ENCODE results near the gene DPP10.

DPP10 gene

DNA sequence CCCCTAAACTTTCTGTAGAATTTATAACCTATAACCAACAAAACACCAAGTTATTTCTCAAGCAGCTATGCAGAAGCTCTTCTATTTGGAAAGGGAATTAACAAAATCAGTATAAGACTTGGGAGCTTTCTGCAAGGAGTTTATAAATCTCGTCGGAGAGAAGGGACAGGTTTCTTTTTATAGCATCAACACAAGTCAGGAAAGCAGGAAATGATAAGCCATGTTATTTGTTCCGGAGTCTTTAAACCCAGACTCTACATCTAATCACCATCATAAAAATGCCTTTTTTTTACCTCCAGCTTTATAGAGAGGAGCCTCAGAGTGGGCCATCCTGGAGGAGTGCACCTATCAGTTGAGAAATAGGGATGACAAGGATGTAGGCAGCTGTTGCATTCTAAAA, 137.1 kb downstream of the DPP10 start:
- TF ChIP-seq, protein P1, sequence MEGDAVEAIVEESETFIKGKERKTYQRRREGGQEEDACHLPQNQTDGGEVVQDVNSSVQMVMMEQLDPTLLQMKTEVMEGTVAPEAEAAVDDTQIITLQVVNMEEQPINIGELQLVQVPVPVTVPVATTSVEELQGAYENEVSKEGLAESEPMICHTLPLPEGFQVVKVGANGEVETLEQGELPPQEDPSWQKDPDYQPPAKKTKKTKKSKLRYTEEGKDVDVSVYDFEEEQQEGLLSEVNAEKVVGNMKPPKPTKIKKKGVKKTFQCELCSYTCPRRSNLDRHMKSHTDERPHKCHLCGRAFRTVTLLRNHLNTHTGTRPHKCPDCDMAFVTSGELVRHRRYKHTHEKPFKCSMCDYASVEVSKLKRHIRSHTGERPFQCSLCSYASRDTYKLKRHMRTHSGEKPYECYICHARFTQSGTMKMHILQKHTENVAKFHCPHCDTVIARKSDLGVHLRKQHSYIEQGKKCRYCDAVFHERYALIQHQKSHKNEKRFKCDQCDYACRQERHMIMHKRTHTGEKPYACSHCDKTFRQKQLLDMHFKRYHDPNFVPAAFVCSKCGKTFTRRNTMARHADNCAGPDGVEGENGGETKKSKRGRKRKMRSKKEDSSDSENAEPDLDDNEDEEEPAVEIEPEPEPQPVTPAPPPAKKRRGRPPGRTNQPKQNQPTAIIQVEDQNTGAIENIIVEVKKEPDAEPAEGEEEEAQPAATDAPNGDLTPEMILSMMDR (conservative IDR thresholded peaks at IDR 0.05; ENCODE audit: low read length), result no peak
- no peak for DNase-seq (ENCODE audit: low read depth)
- H3K4me3 ChIP-seq (ENCODE audit: low read length), result no peak overlapping the region

DNA sequence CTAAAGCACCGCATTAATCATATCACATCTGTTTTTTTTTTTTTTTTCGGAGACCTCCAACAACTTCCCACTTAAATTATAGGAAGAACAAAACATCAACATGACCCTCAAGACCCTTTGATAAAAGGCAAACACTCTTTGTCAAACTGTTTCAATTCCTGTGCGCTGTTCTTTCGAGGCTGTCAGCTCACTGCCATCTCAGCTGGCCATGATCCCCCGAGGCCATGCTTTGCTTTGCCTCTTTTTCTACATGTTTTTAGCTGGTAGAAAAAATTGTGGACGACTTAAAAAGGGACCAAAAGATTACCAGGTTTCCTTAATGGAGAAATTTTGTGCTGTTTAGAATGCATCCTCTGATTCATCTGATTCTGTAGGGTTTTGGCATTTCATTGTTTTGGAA, 138.2 kb downstream of the DPP10 start:
- H3K4me3 ChIP-seq (ENCODE audit: low read length), result no peak overlapping the region
- no peak for DNase-seq (ENCODE audit: low read depth)
- TF ChIP-seq, protein P1 (conservative IDR thresholded peaks at IDR 0.05; ENCODE audit: low read length), result no peak

DNA sequence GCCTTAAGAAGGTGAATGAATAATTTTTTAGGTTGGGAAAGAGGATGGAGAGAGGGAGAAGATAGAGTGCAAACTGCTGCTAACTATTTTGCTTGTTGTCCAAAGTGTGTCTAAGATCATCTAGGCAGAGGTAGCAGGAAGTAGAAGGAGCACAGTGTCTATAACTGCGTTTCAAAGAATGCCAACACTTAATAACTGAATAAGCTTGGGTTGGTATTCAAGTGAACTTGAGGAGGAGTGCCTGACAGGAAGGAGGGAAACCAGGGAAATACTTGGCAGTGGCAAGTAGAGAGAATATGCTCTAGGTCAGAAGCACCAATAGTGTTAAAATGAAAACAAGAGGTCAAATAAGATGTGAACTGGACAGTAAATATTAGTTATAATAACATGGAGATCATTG, 155.9 kb downstream of the DPP10 start:
- no peak for DNase-seq (ENCODE audit: low read depth)

DNA sequence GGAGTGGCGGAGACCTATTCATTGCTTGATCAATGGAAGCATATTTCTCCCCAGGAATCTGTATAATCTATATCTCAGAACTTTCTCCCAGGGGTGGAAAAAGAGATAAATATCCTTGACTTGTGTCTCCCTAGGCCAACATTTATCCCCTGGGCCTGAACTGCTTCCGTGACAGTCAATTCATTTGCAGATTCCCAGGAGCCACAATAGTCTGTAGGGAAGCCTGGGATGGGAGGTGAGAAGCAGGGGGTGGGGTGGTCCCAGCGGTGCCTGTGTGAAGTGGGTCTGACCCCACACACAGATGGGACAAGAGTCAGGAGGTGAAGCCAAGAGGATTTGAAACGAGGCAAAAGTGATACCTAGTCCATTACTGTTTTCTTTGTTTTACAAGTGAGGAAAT, 166.8 kb downstream of the DPP10 start:
- DNase-seq (ENCODE audit: low read depth), result no peak
- no peak overlapping the region for H3K4me3 ChIP-seq (ENCODE audit: low read length)
- TF ChIP-seq, protein P1 (conservative IDR thresholded peaks at IDR 0.05; ENCODE audit: low read length), result no peak

More for the DNA sequence above, 155.9 kb downstream of the DPP10 start:
- no peak overlapping the region for H3K4me3 ChIP-seq (ENCODE audit: low read length)
- TF ChIP-seq, protein P1 (conservative IDR thresholded peaks at IDR 0.05; ENCODE audit: low read length), result no peak

DNA sequence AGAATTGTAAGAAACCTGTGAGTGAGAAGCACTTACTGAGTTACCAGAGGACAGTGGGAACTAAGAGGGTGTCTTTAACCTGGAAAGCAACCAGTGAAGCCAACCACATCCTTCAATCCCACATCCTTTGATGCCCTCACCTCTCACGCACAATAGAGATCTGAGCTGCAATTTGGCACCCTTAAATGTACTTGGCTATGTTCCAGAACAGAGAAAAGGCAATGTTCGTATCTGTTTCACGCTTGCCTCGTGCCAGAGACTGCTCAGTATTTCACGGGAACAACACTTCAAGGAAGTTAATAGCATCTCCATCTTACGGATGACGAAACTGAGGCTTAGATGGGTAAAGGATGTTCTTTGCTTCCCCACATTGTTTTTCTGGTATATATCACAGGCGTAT, 167.4 kb downstream of the DPP10 start:
- DNase-seq (ENCODE audit: low read depth), result no peak
- no peak overlapping the region for H3K4me3 ChIP-seq (ENCODE audit: low read length)
- TF ChIP-seq, protein P1 (conservative IDR thresholded peaks at IDR 0.05; ENCODE audit: low read length), result no peak

DNA sequence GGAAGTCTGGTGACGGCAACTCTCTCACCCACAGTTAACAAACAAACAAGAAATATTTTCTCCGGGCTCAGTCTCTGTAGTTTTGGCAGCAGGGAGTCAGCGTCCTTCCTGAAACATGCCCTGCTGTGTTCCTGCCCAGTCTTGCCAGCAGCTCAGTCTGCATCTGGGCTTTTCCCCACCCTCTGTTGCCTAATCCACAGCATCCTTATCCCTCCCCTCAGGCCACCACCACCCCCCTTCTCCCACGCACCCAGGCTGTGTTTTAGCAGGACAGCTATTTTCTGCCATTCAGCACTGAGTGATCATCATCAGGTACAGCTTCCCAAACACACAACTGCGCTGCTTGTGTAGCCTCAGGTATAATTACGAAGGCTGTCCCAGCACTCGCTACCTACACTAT, 168.2 kb downstream of the DPP10 start:
- no peak for DNase-seq (ENCODE audit: low read depth)
- TF ChIP-seq, protein P1 (conservative IDR thresholded peaks at IDR 0.05; ENCODE audit: low read length), result no peak
- H3K4me3 ChIP-seq (ENCODE audit: low read length), result no peak overlapping the region

DNA sequence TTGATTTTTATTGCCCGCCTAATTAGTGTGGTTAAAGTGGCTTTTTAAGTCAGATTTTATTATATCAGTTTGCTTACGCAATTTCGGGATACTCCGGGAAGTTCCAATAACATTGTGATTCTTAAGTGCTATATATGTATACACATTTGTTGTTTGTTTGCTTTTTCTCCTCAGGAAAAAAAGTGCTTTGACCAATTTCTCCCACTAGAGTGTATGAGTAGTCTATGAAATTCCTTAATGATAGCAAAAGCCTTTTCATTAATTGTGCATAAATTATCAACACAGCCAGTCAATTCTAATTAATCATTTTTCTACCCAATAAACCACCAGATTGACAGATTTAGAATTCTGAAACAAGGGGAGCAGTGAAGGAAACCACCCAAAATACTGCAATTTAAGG, 172.2 kb downstream of the DPP10 start:
- DNase-seq (ENCODE audit: low read depth), result no peak
- H3K4me3 ChIP-seq (ENCODE audit: low read length), result no peak overlapping the region
- TF ChIP-seq, protein P1 (conservative IDR thresholded peaks at IDR 0.05; ENCODE audit: low read length), result no peak
